Peyer's patch (tissue), 4 donors: ENCODE data around the gene UBR3. TPM values are rescaled to one million over a fixed set of nuclear protein-coding genes. Genes with fewer than 3 reads are reported as not detected.
"Not testable (repeated sequence)": the region's sequence is repeated elsewhere in the genome, so short reads cannot be mapped to it uniquely, and the experiment has no call there.

Experiments
- DNase-seq, 3 donors: peaks; one replicate each; pipeline ENCODE4 v3.0.0-alpha.2; 2017 to 2019
- H3K27ac ChIP-seq, 4 donors: fragments of 200-600 bp; sonication (generic); one replicate each; pipeline ENCODE4 v1.5.1; 2016 to 2019
- H3K27me3 ChIP-seq, 2 donors: fragments of 200-600 bp; sonication (generic); one replicate each; pipeline ENCODE4 v1.5.1; 2019
- H3K36me3 ChIP-seq, 3 donors: fragments of 200-600 bp; sonication (generic); one replicate each; pipeline ENCODE4 v1.5.1; 2016 to 2019
- H3K4me1 ChIP-seq, 4 donors: fragments of 200-600 bp; sonication (generic); one replicate each; pipeline ENCODE4 v1.5.1; 2016 to 2019
- H3K4me3 ChIP-seq, 4 donors: fragments of 200-600 bp; sonication (generic); 1 replicate in 3 of 4; 2 replicates in 1 of 4; pipeline ENCODE4 v1.5.1; 2016 to 2019; ENCODE audit warnings: mild to moderate bottlenecking in 1 of 4
- H3K9me3 ChIP-seq, 4 donors: fragments of 200-600 bp; sonication (generic); one replicate each; pipeline ENCODE4 v1.5.1; 2016 to 2019; ENCODE audit warnings: mild to moderate bottlenecking in 1 of 4
- CTCF ChIP-seq, 6 experiments: fragments of 450-650 bp in 4 of 6; fragments of 200-600 bp in 2 of 6; sonication (generic) in 1 of 6; IDR thresholded peaks; one replicate each; pipeline ENCODE4 v1.5.1; 2017 to 2019; ENCODE audit warnings: antibody characterized with exemption in 6 of 6, mild to moderate bottlenecking in 3 of 6, moderate library complexity in 1 of 6
- POLR2A ChIP-seq, 2 donors: fragments of 450-650 bp; IDR thresholded peaks; one replicate each; pipeline ENCODE4 v1.5.1; 2017; ENCODE audit warnings: antibody characterized with exemption in 2 of 2, mild to moderate bottlenecking in 2 of 2, moderate library complexity in 2 of 2
- total RNA-seq, 4 donors: library from RNA; depleted of rRNA; stranded (reverse); fragments of >200 nt; gene quantifications; one replicate each; pipeline ENCODE4 v1.1.0, GENCODE V29; 2016

The UBR3 gene
- total RNA-seq, 4 donors from 2014 or later, result 45.4 to 90.0 (median 72.4) TPM

DNA sequence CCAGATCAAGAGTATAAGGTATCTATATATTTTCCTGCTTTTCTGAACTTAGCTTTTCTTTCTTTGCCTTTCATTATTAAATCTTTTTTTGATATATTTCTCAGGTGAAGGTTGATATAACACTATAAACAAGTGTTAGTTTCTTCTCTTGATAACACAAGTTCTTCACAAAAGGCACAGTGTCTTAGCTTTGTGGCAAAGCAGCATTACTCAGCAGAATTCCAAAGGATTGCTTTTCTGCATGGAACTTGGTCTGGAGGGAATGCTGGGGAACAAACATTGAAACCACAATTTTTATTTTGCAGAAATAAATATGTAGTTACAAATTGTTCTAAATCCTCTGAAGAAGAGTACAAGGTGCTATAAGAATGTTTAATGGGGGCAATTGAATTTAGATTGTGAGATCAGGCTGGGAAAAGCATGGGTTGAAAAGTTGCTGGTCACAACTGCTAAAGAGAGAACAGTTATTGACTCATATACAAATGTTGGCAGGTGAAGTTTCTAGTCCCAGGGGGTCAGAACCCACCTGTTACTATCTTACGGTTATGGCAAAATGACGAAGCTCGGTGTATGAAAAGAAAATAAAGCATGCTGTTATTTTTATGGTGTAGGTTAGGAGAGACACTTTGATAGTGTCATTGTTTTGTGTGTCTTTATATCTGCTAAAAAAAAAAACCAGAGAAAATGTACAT lies 68.2 kb downstream of the UBR3 start:
- H3K4me3 ChIP-seq, result no peak overlapping the region
- H3K36me3 ChIP-seq, result peaks cover 0 to 17% (median 0%) of the 10 kb centered on the region in 3 donors
- no peaks in the 10 kb centered on the region for H3K9me3 ChIP-seq
- no peaks in the 10 kb centered on the region for H3K27me3 ChIP-seq
- H3K27ac ChIP-seq, result no peak overlapping the region
- no peak for DNase-seq
- TF ChIP-seq POLR2A (IDR thresholded peaks at IDR 0.05) (no peak), CTCF (IDR thresholded peaks at IDR 0.05) (no peak)
- no peaks in the 10 kb centered on the region for H3K4me1 ChIP-seq

- H3K4me1 ChIP-seq, result no peaks in the 10 kb centered on the region
- H3K36me3 ChIP-seq, result peaks cover 0 to 17% (median 0%) of the 10 kb centered on the region in 3 donors
- no peaks in the 10 kb centered on the region for H3K9me3 ChIP-seq
- H3K27ac ChIP-seq, result no peak overlapping the region
- H3K27me3 ChIP-seq, result no peaks in the 10 kb centered on the region
- no peak overlapping the region for H3K4me3 ChIP-seq
- DNase-seq, result no peak
- TF ChIP-seq CTCF (IDR thresholded peaks at IDR 0.05), result no peak
- no peak for TF ChIP-seq POLR2A (IDR thresholded peaks at IDR 0.05)
Measured at GRCh38 chr2:169897834-169898233, 70.6 kb downstream of the UBR3 start.

DNA sequence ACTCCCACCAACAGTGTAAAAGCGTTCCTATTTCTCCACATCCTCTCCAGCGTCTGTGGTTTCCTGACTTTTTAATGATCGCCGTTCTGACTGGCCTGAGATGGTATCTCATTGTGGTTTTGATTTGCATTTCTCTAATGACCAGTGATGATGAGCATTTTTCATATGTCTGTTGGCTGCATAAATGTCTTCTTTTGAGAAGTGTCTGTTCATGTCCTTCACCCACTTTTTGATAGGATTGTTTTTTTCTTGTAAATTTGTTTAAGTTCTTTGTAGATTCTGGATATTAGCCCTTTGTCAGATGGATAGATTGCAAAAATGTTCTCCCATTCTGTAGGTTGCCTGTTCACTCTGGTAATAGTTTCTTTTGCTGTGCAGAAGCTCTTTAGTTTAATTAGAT lies 72.8 kb downstream of the UBR3 start:
- peaks cover 0 to 16% (median 0%) of the 10 kb centered on the region in 3 donors for H3K36me3 ChIP-seq
- not testable (repeated sequence) for H3K4me1 ChIP-seq, H3K9me3 ChIP-seq, H3K4me3 ChIP-seq, H3K27me3 ChIP-seq, H3K27ac ChIP-seq, DNase-seq

GRCh38 chr2:169900686-169901085 lies 73.4 kb downstream of the UBR3 start:
- H3K9me3 ChIP-seq, result no peaks in the 10 kb centered on the region
- no peaks in the 10 kb centered on the region for H3K4me1 ChIP-seq
- no peak overlapping the region for H3K4me3 ChIP-seq
- H3K36me3 ChIP-seq, result peaks cover 0 to 15% (median 0%) of the 10 kb centered on the region in 3 donors
- no peaks in the 10 kb centered on the region for H3K27me3 ChIP-seq
- no peak overlapping the region for H3K27ac ChIP-seq
- DNase-seq, result no peak
- TF ChIP-seq POLR2A (IDR thresholded peaks at IDR 0.05) (no peak), CTCF (IDR thresholded peaks at IDR 0.05) (no peak)

DNA sequence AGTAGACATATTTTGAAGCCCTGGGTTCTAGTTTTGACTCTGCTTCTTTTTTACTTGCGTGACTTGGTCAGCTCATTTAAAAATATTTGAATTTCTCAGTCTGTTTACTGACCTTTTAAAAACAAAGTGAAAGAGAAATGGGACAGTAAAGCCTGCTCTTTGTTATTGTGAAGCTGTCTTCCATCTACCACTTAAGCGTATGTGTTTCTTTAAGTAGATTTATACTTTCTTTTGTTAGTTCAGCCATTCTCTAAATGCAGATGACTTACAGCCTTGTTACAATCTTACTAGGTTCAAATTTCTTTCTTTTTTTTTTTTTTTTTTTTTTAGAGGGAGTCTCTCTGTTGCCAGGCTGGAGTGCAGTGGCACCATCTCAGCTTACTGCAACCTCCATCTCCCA lies 79.5 kb downstream of the UBR3 start:
- no peak overlapping the region for H3K27ac ChIP-seq
- peaks cover 0 to 18% (median 0%) of the 10 kb centered on the region in 3 donors for H3K36me3 ChIP-seq
- H3K4me1 ChIP-seq, result no peaks in the 10 kb centered on the region
- TF ChIP-seq POLR2A (IDR thresholded peaks at IDR 0.05) (no peak), CTCF (IDR thresholded peaks at IDR 0.05) (no peak)
- no peaks in the 10 kb centered on the region for H3K9me3 ChIP-seq
- H3K4me3 ChIP-seq, result no peak overlapping the region
- DNase-seq, result no peak
- no peaks in the 10 kb centered on the region for H3K27me3 ChIP-seq

- TF ChIP-seq CTCF (IDR thresholded peaks at IDR 0.05) (no peak), POLR2A (IDR thresholded peaks at IDR 0.05) (no peak)
- no peaks in the 10 kb centered on the region for H3K4me1 ChIP-seq
- H3K4me3 ChIP-seq, result no peak overlapping the region
- no peaks in the 10 kb centered on the region for H3K9me3 ChIP-seq
- peaks cover 0 to 20% (median 0%) of the 10 kb centered on the region in 3 donors for H3K36me3 ChIP-seq
- no peak for DNase-seq
- H3K27me3 ChIP-seq, result no peaks in the 10 kb centered on the region
- H3K27ac ChIP-seq, result no peak overlapping the region
Measured at GRCh38 chr2:169909376-169909775, 82.1 kb downstream of the UBR3 start.
